GM19193 (cell line): ENCODE results near the gene TRPC3.

Source experiments
- POLR2A ChIP-seq: IDR thresholded peaks from 4 replicates; pipeline ENCODE4 v1.6.1; 2011; ENCODE audit not compliant: insufficient read depth, insufficient read length; ENCODE audit errors: extremely low read depth

Gene TRPC3

GRCh38 chr4:121958777-121959176 is 6.9 kb upstream of the TRPC3 start:
- TF ChIP-seq POLR2A = no peak

- no peak for TF ChIP-seq POLR2A
Observed at GRCh38 chr4:121957266-121957665, 5.4 kb upstream of the TRPC3 start.

DNA sequence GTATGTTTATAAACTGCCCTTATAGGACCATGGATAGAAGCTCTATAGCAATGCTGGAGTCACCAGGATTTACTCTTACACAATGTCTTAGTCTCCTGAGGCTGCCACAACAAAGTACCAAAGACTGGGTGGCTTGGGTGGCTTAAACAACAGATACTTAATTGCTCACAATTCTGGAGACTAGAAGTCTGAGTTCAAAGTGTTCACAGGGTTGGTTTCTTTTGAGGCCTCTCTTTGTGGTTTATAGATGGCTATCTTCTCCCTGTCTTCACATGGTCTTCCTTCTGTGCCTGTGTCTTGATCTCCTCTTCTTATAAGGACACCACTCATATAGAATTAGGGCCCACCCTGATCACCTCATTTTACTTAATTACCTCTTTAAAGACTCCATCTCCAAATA is 2.0 kb upstream of the TRPC3 start:
- TF ChIP-seq POLR2A = no peak

- no peak for TF ChIP-seq POLR2A
Observed at GRCh38 chr4:121952290-121952689, 430 bp upstream of the TRPC3 start.

GRCh38 chr4:121950680-121951520 is 960 bp downstream of the TRPC3 start:
- TF ChIP-seq POLR2A = no peak

DNA sequence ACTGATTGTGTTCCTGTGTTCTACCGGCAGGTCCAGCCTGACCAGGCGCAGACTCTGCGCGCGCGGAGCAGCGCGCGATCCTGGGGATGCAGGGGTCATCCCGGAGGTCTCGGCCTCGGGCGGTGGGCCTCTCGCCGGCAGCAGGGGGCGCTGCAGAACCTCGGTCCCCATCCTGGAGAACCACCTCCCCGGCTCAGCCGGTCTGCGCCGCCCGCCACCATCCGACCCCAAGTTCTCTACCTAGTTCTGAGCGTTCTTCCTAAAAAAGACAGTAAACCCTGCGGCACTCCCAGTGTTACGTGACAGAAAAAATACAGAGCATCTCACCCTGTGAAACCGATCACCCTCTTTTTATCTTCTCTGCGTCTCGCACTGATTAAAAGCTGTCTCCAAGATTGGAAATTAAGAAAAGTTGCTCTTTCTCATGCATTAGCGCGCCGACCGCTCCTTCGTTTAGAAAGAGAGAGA is 1.6 kb downstream of the TRPC3 start:
- no peak for TF ChIP-seq POLR2A

DNA sequence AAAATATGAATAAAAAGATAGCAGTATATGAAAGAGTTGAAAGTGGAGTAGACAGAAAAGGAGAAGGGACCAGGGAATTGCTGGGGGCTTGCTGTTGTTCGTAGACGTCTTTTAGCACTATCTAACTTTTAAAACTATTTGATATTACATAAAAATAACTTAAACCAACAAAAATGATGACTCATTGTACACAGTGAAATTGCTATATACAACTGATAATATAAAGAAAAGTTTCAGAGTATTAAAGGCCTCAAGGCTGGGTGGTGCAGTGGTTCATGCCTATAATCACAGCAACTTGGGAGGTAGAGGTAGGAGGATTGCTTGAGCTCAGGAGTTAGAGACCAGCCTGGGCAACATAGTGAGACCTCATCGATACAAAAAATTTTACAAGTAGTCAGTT is 5.2 kb downstream of the TRPC3 start:
- TF ChIP-seq POLR2A = no peak

DNA sequence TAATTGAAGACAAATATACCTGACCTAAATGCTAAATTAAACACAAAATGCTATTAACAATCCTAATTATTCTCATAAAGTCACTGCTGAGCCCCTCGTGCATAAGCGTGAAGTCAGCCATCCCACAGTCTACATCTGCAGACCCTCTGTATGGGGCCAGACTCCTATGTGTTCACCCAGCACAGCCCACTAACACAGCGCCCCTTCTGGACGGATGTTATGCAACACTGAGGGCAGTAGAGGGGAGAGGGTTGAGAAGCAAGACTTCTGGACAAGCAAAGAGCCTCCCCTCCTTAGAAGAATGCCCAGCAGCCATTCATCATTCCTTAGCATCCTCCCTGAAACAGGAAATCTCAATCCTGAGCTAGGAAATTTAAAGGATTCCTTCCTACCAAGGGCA is 7.9 kb downstream of the TRPC3 start:
- no peak for TF ChIP-seq POLR2A

GRCh38 chr4:121939690-121940089 is 12.2 kb downstream of the TRPC3 start:
- no peak for TF ChIP-seq POLR2A

GRCh38 chr4:121938282-121939092 is 13.4 kb downstream of the TRPC3 start:
- TF ChIP-seq POLR2A = no peak

DNA sequence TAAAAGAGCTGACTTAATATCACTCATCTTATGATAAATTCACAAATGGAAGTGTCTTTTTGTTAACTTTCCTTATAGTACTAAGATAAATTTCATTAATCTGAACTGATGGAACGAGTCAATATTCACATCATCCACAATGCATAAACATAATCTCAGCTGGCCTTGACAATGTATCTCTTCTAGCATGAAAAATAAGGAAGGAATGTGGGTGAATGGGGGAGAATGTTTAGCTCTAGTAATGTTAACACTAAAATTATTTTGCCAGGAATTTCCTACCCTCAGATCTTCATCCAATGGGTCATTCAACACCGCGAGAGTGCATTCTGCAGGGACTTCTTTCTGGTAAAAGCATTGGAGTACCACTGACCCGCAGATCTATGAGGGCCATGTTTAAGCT is 15.8 kb downstream of the TRPC3 start:
- TF ChIP-seq POLR2A = no peak

DNA sequence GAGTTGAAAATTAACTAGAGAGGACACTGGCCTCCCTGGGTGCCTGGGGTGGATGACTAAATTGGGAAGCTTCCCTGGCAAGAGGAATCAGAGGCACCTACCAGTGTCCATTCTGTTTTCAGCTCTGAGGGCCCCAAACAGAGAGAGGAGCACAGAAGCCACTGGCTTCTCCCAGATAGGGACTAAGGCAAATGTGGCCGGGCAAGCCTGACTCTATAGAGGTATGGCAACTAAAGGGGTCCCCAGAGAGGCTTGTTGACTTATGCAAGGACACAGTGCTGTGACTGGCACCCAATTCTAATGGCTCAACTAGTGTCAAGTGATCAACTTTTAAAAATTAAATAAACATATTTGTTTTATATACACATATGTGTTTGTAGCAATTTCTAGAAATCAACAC is 17.2 kb downstream of the TRPC3 start:
- no peak for TF ChIP-seq POLR2A

DNA sequence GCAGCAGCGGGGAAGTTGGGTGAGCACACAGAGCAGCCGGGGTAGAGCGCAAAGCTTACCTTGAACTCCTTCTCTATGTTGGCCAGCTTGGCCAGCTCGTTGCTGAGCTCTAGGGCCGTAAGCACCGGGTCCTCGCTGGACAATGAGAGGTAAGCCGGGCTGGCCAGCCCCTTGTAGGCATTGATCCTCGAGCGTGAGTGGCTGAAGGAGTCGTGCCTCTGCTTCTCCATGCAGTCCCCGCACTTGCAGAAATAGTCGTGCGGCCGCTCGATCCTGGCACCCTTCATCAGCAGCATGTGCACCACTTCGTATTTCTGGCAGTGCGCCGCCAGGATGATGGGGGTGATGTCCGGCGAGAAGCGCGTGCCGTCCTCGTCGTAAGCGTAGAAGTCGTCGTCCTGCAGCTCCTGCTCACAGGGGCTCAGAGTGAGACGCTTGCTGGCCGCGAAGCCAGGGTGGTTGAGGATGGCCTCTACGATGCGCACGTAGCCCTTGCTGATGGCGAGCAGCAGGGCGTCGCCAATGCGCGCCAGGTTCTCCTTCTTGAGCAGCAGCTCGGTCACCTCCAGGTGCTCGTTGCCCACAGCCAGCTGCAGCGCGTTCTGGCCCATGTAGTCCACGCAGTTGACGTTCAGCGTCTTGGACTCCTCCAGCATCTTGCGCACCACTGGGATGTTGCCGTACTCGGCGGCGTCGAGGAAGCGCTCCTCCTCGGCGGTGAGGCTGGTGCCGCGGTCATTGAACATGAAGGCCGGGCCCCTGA is 19.5 kb downstream of the TRPC3 start:
- TF ChIP-seq POLR2A = no peak

- TF ChIP-seq POLR2A = no peak
Observed at GRCh38 chr4:121930304-121930703, 21.6 kb downstream of the TRPC3 start.

DNA sequence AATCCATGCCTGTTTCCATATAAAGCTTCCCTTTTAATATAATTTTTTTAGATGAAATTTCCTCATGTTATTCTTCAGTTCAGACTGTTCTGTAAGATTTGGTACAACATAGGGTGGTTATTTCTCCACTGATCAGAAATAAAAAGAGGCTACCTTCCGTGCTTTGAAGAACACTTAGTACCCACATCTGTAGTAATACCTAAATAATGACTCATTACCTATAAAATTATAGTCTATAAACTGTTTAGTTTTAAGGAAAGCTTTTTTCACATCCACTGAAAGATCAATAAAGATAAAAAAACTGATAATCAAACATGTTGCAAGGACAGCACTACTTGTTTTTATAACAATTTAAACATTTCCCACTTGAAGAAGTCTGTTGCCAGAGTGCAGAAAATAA is 23.9 kb downstream of the TRPC3 start:
- TF ChIP-seq POLR2A = no peak
